DOHH2 (cell line): ENCODE data around the gene XCL2.

Source experiments
- CTCF ChIP-seq: fragments of 200-600 bp; sonication (generic); IDR thresholded peaks from one replicate; pipeline ENCODE4 v1.5.1; 2014; ENCODE audit warnings: antibody characterized with exemption, mild to moderate bottlenecking, low read depth, low read length; ENCODE audit not compliant: poor library complexity, severe bottlenecking
- EZH2phosphoT487 ChIP-seq: fragments of 200-600 bp; sonication (generic); IDR thresholded peaks from 2 replicates; pipeline ENCODE4 v1.6.1; 2017; ENCODE audit warnings: borderline replicate concordance, mild to moderate bottlenecking, antibody characterized with exemption, low read length, moderate library complexity, mixed read lengths

GRCh38 chr1:168554603-168555483 is 11.0 kb upstream of the XCL2 start:
- TF ChIP-seq EZH2phosphoT487 (no peak), CTCF (no peak)
